ENCODE data around the gene CST9. TPM values are rescaled to one million over a fixed set of nuclear protein-coding genes. Genes with fewer than 3 reads are reported as not detected.

Gene CST9
- total and polyA plus RNA-seq, 7 donors: not detected

DNA sequence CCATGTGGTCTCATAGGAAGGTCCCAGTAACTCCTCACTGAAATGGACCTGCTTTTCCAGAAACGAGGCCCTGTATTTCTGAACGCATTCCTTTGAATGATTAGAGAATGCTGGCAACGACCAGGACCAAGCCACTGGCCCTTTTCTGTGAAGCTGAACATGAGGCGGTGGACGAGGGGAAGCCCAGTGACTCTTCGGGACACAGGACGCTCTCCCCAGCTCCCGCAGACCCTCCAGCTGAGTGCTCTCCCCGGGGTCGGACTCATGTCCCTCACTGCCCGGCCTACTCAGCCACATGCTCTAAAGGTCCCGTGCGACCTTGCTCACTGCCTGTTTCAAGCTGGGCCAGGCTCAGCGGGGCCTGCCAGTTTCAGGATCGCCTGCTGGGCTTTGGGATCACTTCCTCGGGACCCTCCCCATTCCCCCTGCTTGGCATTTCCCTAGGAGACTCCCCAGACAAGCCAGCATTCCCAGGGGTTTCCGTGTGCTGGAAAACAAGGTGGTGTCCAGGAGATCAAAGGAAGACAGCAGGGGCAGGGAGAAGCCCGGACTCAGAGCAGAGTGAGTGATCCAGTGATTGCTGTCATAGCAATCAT lies 2.6 kb upstream of the CST9 start:
- Histone ChIP-seq H3K36me3 (ENCODE audit: insufficient read depth in 1 of 2, low read depth in 1 of 2) (no peaks in the 10 kb centered on the region), H3K27me3 (ENCODE audit: insufficient read depth in 3 of 3, low read length in 2 of 3) (peaks cover 0 to 3% (median 0%) of the 10 kb centered on the region in 3 donors), H3K4me3 (no peak overlapping the region), H3K4me1 (no peaks in the 10 kb centered on the region), H3K27ac (no peak overlapping the region), H3K9me3 (no peaks in the 10 kb centered on the region)
- DNase-seq (no peak), ATAC-seq (no peak)
- WGBS, 3 donors: 63 to 78% (median 71%) methylated on average over 18 of the region's 18 CpGs
- TF ChIP-seq, protein P1, sequence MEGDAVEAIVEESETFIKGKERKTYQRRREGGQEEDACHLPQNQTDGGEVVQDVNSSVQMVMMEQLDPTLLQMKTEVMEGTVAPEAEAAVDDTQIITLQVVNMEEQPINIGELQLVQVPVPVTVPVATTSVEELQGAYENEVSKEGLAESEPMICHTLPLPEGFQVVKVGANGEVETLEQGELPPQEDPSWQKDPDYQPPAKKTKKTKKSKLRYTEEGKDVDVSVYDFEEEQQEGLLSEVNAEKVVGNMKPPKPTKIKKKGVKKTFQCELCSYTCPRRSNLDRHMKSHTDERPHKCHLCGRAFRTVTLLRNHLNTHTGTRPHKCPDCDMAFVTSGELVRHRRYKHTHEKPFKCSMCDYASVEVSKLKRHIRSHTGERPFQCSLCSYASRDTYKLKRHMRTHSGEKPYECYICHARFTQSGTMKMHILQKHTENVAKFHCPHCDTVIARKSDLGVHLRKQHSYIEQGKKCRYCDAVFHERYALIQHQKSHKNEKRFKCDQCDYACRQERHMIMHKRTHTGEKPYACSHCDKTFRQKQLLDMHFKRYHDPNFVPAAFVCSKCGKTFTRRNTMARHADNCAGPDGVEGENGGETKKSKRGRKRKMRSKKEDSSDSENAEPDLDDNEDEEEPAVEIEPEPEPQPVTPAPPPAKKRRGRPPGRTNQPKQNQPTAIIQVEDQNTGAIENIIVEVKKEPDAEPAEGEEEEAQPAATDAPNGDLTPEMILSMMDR (IDR thresholded peaks at IDR 0.05): no peak
- intact Hi-C loops (cut with DNase I): loop anchor here (5.0 to 10.0 kb wide), 2 partner anchors 166 to 264 kb away; no protein-coding TSS in a partner anchor

DNA sequence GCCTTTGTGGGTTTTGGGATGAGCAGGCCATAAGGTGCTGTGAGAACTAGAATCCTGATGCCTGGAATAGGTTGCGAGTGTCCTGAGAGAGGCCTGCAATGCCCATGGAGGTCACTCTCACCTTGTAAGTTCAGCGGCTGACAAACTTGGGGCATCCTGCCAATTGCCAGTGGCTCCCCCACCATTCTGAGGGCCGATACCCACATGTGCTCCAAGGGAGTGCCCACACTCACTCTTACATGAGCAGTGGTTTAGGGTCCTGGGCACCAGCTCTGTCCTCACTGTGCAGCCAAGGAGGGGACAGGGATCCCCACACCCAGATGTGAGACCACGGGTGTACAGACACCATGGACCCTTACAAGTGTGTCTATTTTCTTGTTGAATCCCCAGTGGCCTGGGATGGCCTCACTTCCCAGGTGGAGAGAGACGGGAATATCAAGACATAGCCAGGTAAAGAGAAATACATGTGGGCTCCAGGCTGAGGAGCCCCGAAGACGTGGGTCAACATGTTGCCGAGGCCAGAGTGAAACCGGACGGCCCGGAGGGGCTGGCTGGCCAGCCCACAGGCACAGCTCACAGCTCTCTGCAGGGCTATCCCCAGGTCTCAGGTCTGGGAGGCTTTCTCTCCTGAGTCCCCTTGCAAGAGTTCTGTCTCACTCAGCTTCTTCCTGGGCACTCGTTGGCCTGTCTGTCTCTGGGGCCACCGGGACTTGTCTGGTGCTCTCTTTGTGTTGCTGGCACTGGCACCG lies 2.0 kb upstream of the CST9 start:
- no peak overlapping the region for H3K27ac ChIP-seq
- WGBS, 3 donors: 84 to 87% (median 86%) methylated on average over 13 to 14 of the region's 14 CpGs

DNA sequence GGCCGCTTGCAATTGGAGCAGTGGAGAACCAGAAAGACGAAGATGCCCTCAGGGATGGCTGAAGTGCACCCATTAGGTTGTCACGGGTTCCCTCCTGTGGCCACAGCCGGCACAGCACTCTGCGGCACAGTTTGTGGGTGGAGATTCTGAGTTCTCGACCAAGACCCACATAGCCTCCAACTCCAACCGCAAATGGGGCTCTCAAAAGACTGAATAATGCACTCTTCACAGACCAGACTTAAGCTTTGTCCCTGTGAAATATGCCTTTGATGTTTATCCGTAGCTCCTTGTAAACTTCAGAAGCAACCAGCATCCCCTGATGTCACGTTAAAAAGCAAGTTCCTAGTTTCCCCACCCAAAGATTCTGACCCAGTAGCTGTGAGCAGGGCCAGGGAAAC lies 934 bp upstream of the CST9 start:
- 9 to 12% (median 11%) methylated on average over 9 of the region's 9 CpGs for WGBS, 3 donors
- TF ChIP-seq, protein P1 (IDR thresholded peaks at IDR 0.05): peak; percentile 86
- Histone ChIP-seq H3K4me1 (no peaks in the 10 kb centered on the region), H3K9me3 (no peaks in the 10 kb centered on the region), H3K27me3 (ENCODE audit: insufficient read depth in 3 of 3, low read length in 2 of 3) (peaks cover 0 to 3% (median 0%) of the 10 kb centered on the region in 3 donors), H3K36me3 (ENCODE audit: insufficient read depth in 1 of 2, low read depth in 1 of 2) (no peaks in the 10 kb centered on the region), H3K27ac (no peak overlapping the region), H3K4me3 (no peak overlapping the region)
- DNase-seq: peak; percentile 80 to 86
- ATAC-seq: peak; percentile 92 to 96 (median 94)
- intact Hi-C loops (cut with DNase I): loop anchor here (2.0 to 10.0 kb wide), 3 partner anchors 164 to 262 kb away; no protein-coding TSS in a partner anchor

More for the DNA sequence above, 2.0 kb upstream of the CST9 start:
- no peak for ATAC-seq
- TF ChIP-seq, protein P1 (IDR thresholded peaks at IDR 0.05): no peak
- DNase-seq: no peak
- intact Hi-C loops (cut with DNase I): loop anchor here (2.0 to 10.0 kb wide), 3 partner anchors 165 to 263 kb away; no protein-coding TSS in a partner anchor
- H3K27me3 ChIP-seq (ENCODE audit: insufficient read depth in 3 of 3, low read length in 2 of 3): peaks cover 0 to 3% (median 0%) of the 10 kb centered on the region in 3 donors
- H3K4me1 ChIP-seq: no peaks in the 10 kb centered on the region
- H3K4me3 ChIP-seq: no peak overlapping the region
- no peaks in the 10 kb centered on the region for H3K9me3 ChIP-seq
- no peaks in the 10 kb centered on the region for H3K36me3 ChIP-seq (ENCODE audit: insufficient read depth in 1 of 2, low read depth in 1 of 2)

DNA sequence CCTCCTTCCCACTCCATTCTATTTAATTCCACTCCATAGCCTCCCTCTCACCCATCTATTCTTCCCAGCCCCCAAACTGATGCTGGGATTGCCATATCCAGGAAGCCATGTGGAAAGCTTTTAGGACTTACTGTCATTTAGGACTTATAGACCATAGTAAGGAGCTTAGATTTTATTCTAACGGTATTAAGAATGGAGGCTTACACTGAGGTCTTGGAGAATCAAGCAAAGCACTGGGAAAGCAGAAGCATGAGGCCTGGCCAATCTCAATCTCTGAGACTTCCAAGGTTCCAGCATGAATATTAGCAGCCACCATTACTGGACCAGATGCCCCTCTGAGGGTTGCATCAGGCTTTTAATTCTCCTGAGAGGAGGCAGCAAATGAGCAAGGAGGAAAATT lies 1.4 kb downstream of the CST9 start:
- TF ChIP-seq, protein P1 (IDR thresholded peaks at IDR 0.05): no peak
- intact Hi-C loops (cut with DNase I): loop anchor here (10.0 kb wide), 1 partner anchor 260 kb away; no protein-coding TSS in a partner anchor
- 56 to 73% (median 67%) methylated on average over 1 of the region's 1 CpG for WGBS, 3 donors

More for the DNA sequence above, 1.4 kb downstream of the CST9 start:
- H3K4me3 ChIP-seq: no peak overlapping the region
- no peaks in the 10 kb centered on the region for H3K9me3 ChIP-seq
- DNase-seq (no peak), ATAC-seq (no peak)
- no peak overlapping the region for H3K27ac ChIP-seq
- H3K27me3 ChIP-seq (ENCODE audit: insufficient read depth in 3 of 3, low read length in 2 of 3): peaks cover 0 to 3% (median 0%) of the 10 kb centered on the region in 3 donors
- H3K36me3 ChIP-seq (ENCODE audit: insufficient read depth in 1 of 2, low read depth in 1 of 2): no peaks in the 10 kb centered on the region
- no peaks in the 10 kb centered on the region for H3K4me1 ChIP-seq

All from psoas muscle (tissue), 8 donors.